NCI-H774 (cell line): ENCODE measurements around the gene TGFBR3L.

ENCODE experiments used
- DNase-seq: peaks from one replicate; lab custom pipeline; 2025; lab: John Stamatoyannopoulos, UW

The TGFBR3L gene

GRCh38 chr19:7904074-7905020, 10.3 kb upstream of the TGFBR3L start:
- peak; percentile 36 for DNase-seq

- DNase-seq: no peak
Observed at GRCh38 chr19:7905268-7905667, 9.4 kb upstream of the TGFBR3L start.

GRCh38 chr19:7905859-7906258, 8.8 kb upstream of the TGFBR3L start:
- DNase-seq: no peak

GRCh38 chr19:7907122-7907521, 7.5 kb upstream of the TGFBR3L start:
- DNase-seq: no peak

- DNase-seq: no peak
Observed at GRCh38 chr19:7907544-7907943, 7.1 kb upstream of the TGFBR3L start.

GRCh38 chr19:7908078-7908699, 6.4 kb upstream of the TGFBR3L start:
- no peak for DNase-seq

- no peak for DNase-seq
Observed at GRCh38 chr19:7908742-7909461, 5.7 kb upstream of the TGFBR3L start.

GRCh38 chr19:7909471-7910067, 5.1 kb upstream of the TGFBR3L start:
- DNase-seq: no peak

- DNase-seq: no peak
Observed at GRCh38 chr19:7910321-7911161, 4.1 kb upstream of the TGFBR3L start.

GRCh38 chr19:7911508-7912143, 3.0 kb upstream of the TGFBR3L start:
- DNase-seq: no peak

GRCh38 chr19:7912144-7912696, 2.4 kb upstream of the TGFBR3L start:
- no peak for DNase-seq

GRCh38 chr19:7912697-7913564, 1.7 kb upstream of the TGFBR3L start:
- DNase-seq: no peak

- DNase-seq: no peak
Observed at GRCh38 chr19:7913652-7914051, 978 bp upstream of the TGFBR3L start.

GRCh38 chr19:7914099-7914498, 531 bp upstream of the TGFBR3L start:
- no peak for DNase-seq

GRCh38 chr19:7915250-7916102, 846 bp downstream of the TGFBR3L start:
- no peak for DNase-seq

- peak; percentile 31 for DNase-seq
Observed at GRCh38 chr19:7916103-7916954, 1.7 kb downstream of the TGFBR3L start.

GRCh38 chr19:7916955-7917266, 2.3 kb downstream of the TGFBR3L start:
- DNase-seq: no peak
